CD4-positive, alpha-beta T cell treated with Interleukin-10 for 1 hour (primary cell): Measurements from ENCODE around the gene CRTC1.

Experiments used
- DNase-seq: peaks from one replicate; pipeline ENCODE4 v3.0.0-alpha.2; 2020

Gene CRTC1

GRCh38 chr19:18651733-18652132 is 31.7 kb upstream of the CRTC1 start:
- DNase-seq: no peak

GRCh38 chr19:18653853-18654252 is 29.6 kb upstream of the CRTC1 start:
- DNase-seq: no peak

GRCh38 chr19:18654469-18654868 is 29.0 kb upstream of the CRTC1 start:
- no peak for DNase-seq

DNA sequence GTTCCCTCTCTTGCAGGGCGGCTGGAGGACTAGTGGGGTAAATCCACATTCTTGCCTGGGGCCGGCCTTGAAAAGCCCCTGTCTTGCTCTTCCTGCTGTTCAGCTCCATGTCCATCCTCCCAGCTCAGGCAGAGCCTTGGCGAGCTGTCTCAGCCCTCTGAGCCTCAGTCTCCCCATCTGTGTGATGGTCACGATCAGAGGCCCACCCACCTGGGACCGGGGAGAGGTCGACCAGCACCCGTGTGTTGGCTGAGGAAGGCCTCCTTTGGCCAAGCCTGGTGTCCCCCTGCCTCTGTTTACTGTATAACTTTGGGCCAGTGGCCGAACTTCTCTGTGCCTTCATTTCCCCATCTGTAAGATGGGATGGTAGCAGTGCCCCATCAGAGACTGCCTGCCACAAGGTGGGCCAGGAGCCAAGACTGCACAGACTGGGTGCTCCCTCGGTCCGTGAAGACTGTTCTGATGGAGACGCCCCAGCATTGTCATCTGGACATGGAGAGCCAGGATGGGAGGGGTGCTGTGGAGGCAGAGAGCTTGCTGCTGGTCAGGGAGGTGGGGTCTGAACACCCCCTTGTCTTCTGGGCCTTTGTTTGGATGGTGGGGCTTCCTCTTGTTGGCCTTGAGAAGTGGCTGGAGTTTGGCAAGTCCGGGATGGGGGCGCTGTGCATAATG is 28.2 kb upstream of the CRTC1 start:
- no peak for DNase-seq

GRCh38 chr19:18656337-18657086 is 27.0 kb upstream of the CRTC1 start:
- no peak for DNase-seq

- no peak for DNase-seq
Observed at GRCh38 chr19:18657590-18658365, 25.7 kb upstream of the CRTC1 start.

DNA sequence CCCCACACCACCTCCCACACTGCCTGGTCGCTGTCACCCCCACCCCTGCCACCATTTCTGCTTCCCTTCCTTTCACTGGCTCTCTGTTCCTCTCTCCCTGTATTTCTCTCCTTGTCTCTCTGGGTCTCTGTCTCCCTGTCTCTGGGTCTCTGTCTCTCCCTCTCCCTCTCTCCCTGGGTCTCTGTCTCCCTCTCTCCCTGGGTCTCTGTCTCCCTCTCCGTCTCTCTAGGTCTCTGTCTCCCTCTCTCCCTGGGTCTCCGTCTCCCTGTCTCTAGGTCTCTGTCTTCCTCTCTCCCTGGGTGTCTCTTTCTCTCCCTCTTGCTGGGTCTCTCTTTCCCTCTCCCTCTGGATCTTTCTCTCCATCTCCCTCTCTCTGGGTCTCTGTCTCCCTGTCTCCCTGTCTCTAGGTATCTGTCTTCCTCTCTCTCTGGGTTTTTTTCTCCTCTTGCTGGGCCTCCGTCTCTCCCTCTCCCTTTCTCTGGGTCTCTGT is 25.1 kb upstream of the CRTC1 start:
- DNase-seq: no peak

- DNase-seq: no peak
Observed at GRCh38 chr19:18659281-18660050, 24.0 kb upstream of the CRTC1 start.

GRCh38 chr19:18660051-18660910 is 23.2 kb upstream of the CRTC1 start:
- no peak for DNase-seq

- DNase-seq: no peak
Observed at GRCh38 chr19:18660939-18661670, 22.4 kb upstream of the CRTC1 start.

DNA sequence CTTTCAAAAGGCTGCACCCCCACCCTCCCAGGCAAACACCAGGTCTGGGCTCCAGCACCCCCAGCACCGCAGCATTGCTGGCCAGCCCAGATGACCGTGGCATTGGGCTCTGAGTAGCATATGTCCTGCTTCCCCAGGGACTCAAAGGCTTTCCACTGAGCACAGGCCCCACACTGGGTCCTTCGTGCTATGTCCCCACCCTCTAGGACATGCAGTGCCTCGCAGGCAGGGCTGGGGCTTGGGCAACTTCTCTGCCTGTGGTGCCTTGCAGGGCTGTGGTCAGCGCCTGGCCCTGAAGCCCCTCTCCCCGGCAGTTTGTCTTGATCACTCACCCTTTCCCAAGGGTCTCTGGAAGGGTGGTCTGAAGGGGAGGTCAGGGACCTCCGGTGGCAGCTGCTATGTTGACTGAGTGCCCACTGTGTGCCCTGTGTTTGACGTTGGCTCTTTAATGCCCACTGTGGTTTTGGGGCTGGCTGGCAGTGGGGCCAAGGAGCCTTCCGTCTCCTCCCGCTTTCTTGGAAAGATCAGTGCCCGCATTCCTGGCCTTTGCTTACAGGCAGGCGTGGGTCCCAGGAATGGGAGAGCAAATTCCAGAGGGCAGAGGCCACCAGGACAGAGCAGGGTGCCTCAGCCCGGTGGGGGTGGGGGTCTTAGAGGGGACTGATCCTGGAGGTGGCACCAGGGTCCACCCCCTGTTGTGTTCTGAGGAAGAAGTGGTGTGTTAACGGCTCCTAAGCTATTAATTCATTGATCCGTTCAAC is 20.3 kb upstream of the CRTC1 start:
- DNase-seq: no peak

DNA sequence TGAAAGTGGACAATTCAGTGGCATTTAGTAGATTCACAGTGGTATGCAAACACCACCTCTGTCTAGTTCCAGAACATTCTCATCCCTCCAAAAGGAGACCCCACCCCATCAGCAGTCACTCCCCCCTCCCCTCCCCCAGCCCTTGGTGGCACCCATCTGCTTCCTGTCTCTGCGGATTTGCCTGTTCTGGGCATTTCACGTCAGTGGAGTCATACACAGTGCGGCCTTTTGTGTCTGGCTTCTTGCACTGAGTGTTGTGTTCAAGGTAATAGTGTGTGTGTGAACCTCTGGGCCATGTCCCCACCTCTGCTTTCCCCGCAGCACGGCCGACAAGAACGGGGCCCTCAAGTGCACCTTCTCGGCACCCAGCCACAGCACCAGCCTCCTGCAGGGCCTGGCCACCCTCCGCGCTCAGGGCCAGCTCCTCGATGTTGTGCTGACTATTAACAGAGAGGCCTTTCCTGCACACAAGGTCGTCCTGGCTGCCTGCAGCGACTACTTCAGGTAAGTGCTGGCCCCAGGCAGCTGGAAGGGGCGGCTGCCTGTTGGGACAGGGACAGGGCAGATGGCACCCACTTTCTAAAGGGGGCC is 19.4 kb upstream of the CRTC1 start:
- DNase-seq: no peak

- no peak for DNase-seq
Observed at GRCh38 chr19:18665771-18666202, 17.7 kb upstream of the CRTC1 start.

DNA sequence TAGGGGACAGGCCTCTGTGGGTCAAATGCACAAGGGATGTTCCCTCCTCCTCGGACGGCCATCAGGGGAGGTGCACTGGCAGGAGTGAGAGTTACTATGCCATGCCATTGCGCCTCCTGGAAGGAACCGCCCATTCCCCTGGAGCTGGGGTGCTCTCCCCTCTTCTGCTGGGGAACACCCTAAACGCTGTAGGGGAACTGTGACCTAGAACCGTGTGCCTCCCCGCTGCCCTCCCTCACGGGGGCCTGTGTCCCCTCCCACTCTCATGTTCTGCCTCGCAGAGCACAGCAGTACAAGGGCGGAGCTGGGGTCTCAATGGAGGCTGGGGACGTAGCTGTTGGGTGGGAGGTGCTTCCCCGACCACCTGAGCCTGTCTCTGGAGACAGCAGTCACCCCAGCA is 17.2 kb upstream of the CRTC1 start:
- no peak for DNase-seq

DNA sequence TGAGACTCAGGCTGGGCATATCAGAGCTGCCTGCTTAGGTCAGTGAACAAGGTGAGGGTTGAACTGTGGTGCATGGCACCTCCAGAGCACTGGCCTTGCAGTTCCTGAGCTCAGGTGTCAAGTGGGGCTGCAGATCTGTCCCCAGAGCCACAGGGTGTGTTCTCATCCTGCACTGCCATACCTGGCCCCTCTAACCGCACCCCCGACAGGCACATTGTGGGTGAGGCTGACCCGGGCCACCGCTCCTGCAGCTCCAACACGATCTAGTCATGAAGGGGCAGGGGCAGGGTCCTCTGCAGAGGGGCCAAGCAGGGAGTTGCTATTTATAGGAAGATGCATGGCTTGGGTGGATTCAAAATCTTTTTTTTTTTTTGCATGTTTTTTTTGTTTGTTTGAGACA is 16.7 kb upstream of the CRTC1 start:
- no peak for DNase-seq

DNA sequence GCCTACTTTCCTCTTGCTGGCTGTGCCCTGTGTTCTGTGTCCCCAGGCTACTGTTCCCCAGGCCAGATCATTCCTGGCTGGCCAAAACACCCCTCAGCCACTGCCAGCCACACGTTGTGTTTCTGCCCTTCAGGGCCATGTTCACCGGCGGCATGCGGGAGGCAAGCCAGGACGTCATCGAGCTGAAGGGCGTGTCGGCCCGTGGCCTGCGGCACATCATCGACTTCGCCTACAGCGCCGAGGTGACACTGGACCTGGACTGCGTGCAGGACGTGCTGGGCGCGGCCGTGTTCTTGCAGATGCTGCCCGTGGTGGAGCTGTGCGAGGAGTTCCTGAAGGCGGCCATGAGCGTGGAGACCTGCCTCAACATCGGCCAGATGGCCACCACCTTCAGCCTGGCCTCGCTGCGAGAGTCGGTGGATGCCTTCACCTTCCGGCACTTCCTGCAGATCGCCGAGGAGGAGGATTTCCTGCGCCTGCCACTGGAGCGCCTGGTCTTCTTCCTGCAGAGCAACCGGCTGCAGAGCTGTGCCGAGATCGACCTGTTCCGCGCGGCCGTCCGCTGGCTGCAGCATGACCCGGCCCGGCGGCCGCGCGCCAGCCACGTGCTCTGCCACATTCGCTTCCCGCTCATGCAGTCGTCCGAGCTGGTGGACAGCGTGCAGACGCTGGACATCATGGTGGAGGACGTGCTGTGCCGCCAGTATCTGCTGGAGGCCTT is 15.8 kb upstream of the CRTC1 start:
- DNase-seq: no peak

DNA sequence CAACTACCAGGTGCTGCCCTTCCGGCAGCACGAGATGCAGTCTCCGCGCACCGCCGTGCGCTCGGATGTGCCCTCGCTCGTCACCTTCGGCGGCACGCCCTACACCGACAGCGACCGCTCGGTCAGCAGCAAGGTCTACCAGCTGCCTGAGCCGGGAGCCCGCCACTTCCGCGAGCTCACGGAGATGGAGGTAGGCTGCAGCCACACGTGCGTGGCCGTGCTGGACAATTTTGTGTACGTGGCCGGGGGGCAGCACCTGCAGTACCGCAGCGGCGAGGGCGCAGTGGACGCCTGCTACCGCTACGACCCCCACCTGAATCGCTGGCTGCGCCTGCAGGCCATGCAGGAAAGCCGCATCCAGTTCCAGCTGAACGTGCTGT is 15.2 kb upstream of the CRTC1 start:
- DNase-seq: no peak

- no peak for DNase-seq
Observed at GRCh38 chr19:18668744-18669523, 14.5 kb upstream of the CRTC1 start.

DNA sequence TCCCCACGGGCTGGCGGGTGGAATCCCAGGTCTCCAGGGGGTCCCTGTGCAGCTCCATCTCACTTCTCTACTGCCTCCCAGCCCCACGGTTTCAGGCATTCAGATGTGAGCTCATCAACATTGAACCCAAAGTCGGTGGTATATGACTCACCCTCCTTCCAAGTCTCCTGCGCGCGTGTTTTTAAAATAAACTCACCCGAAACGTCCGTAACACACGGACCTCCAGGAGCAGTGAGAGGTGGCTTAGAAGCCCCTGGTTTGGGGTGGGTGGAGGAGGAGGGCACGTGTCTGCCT is 14.0 kb upstream of the CRTC1 start:
- no peak for DNase-seq
